Duodenal mucosa (tissue), 2 donors: ENCODE results near the gene APP.

Experiments used
- H3K27ac ChIP-seq: one replicate; pipeline ENCODE4 v1.7.0; 2013; ENCODE audit warnings: low read depth, low read length
- H3K27me3 ChIP-seq, 2 donors: one replicate each; pipeline ENCODE4 v1.7.0; 2013; ENCODE audit warnings: low read length in 2 of 2, control low read depth in 1 of 2; ENCODE audit not compliant: insufficient read depth in 2 of 2, control insufficient read depth in 1 of 2
- H3K36me3 ChIP-seq, 2 donors: one replicate each; pipeline ENCODE4 v1.7.0; 2013; ENCODE audit warnings: low read length in 2 of 2, control low read depth in 1 of 2; ENCODE audit not compliant: insufficient read depth in 2 of 2, control insufficient read depth in 1 of 2
- H3K4me1 ChIP-seq, 2 donors: one replicate each; pipeline ENCODE4 v1.7.0; 2013; ENCODE audit warnings: low read length in 2 of 2, control low read depth in 1 of 2; ENCODE audit not compliant: insufficient read depth in 2 of 2, control insufficient read depth in 1 of 2
- H3K4me3 ChIP-seq, 2 donors: one replicate each; pipeline ENCODE4 v1.7.0; 2013; ENCODE audit warnings: low read length in 2 of 2, low read depth in 1 of 2
- H3K9ac ChIP-seq, 2 donors: one replicate each; pipeline ENCODE4 v1.7.0; 2013; ENCODE audit warnings: low read length in 2 of 2, low read depth in 1 of 2
- H3K9me3 ChIP-seq, 2 donors: one replicate each; pipeline ENCODE4 v1.7.0; 2013; ENCODE audit warnings: low read length in 2 of 2, control low read depth in 1 of 2; ENCODE audit not compliant: control insufficient read depth in 1 of 2

APP gene

GRCh38 chr21:25862112-25862511 lies 308.5 kb downstream of the APP start:
- Histone ChIP-seq H3K4me3 (no peak overlapping the region), H3K36me3 (no peaks in the 10 kb centered on the region), H3K4me1 (no peaks in the 10 kb centered on the region), H3K27ac (no peak overlapping the region), H3K27me3 (no peaks in the 10 kb centered on the region), H3K9me3 (no peaks in the 10 kb centered on the region), H3K9ac (no peak overlapping the region)

GRCh38 chr21:25859235-25859929 lies 311.2 kb downstream of the APP start:
- Histone ChIP-seq H3K9ac (no peak overlapping the region), H3K36me3 (no peaks in the 10 kb centered on the region), H3K4me3 (no peak overlapping the region)

DNA sequence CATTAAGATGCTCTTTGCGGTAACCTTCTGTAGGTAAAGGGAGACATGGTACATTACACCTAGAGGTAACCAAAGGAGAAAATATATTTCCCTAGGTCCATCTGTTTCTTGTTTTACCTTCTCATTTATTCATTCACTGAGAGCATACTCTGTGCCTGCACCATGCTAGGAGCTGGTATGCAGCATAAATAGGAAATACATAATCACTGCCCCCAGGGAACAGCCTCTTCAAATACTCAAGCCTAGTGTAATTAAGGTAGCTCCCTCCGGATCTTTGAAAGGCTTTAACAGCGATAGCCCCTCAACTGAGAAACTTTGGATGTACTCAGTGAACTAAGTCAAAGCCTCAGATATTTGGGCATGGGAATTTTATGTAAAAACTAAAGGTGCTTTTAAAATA lies 312.2 kb downstream of the APP start:
- Histone ChIP-seq H3K9me3 (no peaks in the 10 kb centered on the region), H3K36me3 (no peaks in the 10 kb centered on the region), H3K4me3 (no peak overlapping the region), H3K27me3 (no peaks in the 10 kb centered on the region), H3K4me1 (no peaks in the 10 kb centered on the region), H3K9ac (no peak overlapping the region), H3K27ac (no peak overlapping the region)

More at GRCh38 chr21:25859235-25859929, 311.2 kb downstream of the APP start:
- Histone ChIP-seq H3K9me3 (no peaks in the 10 kb centered on the region), H3K27ac (no peak overlapping the region), H3K27me3 (no peaks in the 10 kb centered on the region), H3K4me1 (no peaks in the 10 kb centered on the region)

DNA sequence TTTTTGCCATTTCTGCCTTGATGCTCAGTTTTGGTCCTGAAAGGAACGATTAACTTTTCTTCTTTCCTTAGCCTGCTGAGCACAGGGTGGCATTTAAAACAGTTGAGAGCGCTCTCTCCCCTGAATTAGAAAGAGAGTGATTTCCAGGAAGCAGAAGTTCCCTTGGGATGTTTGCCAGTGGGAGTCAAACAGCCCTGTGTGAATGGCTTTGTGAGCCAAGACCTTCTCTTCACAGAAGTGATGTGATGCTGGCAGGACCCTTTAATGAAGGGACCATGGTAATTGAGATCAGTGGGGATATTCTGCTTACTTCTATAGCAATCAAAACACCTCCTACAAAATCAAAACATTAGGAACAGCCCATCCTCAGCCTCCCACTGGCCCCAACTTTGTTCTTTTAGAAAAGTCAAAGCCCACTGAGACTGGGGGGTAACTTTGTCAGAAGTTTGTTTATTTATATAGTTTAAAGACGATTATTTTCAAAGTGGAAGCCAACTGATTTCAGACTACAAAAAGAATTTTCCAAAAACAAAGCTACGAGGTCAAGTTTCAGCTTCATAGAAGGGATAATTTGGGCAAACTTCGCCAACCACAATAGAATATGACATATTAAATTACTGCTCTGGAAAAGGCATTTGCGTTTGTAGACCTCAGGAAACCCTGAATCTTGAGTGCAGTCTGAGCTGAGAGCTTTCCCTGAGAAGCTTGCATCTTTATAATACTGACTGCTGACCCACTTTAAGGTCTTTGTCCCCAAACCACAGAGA lies 313.1 kb downstream of the APP start:
- Histone ChIP-seq H3K9me3 (no peaks in the 10 kb centered on the region), H3K4me1 (no peaks in the 10 kb centered on the region), H3K9ac (no peak overlapping the region), H3K27ac (no peak overlapping the region), H3K27me3 (no peaks in the 10 kb centered on the region), H3K36me3 (no peaks in the 10 kb centered on the region), H3K4me3 (no peak overlapping the region)

- Histone ChIP-seq H3K4me3 (no peak overlapping the region), H3K36me3 (no peaks in the 10 kb centered on the region), H3K9me3 (no peaks in the 10 kb centered on the region), H3K4me1 (no peaks in the 10 kb centered on the region), H3K27me3 (no peaks in the 10 kb centered on the region), H3K9ac (no peak overlapping the region), H3K27ac (no peak overlapping the region)
Observed at GRCh38 chr21:25855576-25855975, 315.0 kb downstream of the APP start.

- no peaks in the 10 kb centered on the region for H3K36me3 ChIP-seq
- no peak overlapping the region for H3K9ac ChIP-seq
- H3K4me3 ChIP-seq: no peak overlapping the region
- H3K9me3 ChIP-seq: no peaks in the 10 kb centered on the region
- no peaks in the 10 kb centered on the region for H3K27me3 ChIP-seq
- H3K27ac ChIP-seq: no peak overlapping the region
- no peaks in the 10 kb centered on the region for H3K4me1 ChIP-seq
Observed at GRCh38 chr21:25850126-25850842, 320.3 kb downstream of the APP start.

- Histone ChIP-seq H3K4me3 (no peak overlapping the region), H3K27ac (no peak overlapping the region), H3K9me3 (no peaks in the 10 kb centered on the region), H3K4me1 (no peaks in the 10 kb centered on the region), H3K36me3 (no peaks in the 10 kb centered on the region), H3K9ac (no peak overlapping the region), H3K27me3 (no peaks in the 10 kb centered on the region)
Observed at GRCh38 chr21:25848309-25848708, 322.3 kb downstream of the APP start.

GRCh38 chr21:25845729-25846256 lies 324.8 kb downstream of the APP start:
- H3K36me3 ChIP-seq: no peaks in the 10 kb centered on the region
- no peaks in the 10 kb centered on the region for H3K27me3 ChIP-seq
- H3K27ac ChIP-seq: no peak overlapping the region
- no peak overlapping the region for H3K9ac ChIP-seq
- no peaks in the 10 kb centered on the region for H3K9me3 ChIP-seq
- H3K4me3 ChIP-seq: no peak overlapping the region
- no peaks in the 10 kb centered on the region for H3K4me1 ChIP-seq

DNA sequence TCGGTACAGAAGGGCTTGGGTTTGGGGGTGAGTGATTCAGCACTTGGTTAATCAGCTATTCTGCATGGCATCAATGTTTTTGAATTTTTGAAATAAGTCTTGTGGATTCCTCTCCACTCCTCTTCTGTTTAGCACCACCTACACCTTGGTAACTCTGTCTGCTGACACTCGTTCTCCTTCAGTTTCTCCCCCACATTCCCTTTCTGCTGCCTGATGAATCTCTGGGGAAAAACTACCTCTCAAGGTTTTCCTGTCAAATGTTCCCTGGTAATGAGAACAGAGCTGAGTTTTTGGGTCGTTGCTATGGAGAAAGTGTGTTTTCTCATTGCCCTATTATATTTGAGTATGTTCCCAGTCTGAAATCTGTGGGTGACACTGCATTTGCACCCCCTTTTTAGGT lies 327.6 kb downstream of the APP start:
- Histone ChIP-seq H3K4me1 (no peaks in the 10 kb centered on the region), H3K27ac (no peak overlapping the region), H3K36me3 (no peaks in the 10 kb centered on the region), H3K4me3 (no peak overlapping the region), H3K27me3 (no peaks in the 10 kb centered on the region), H3K9me3 (no peaks in the 10 kb centered on the region), H3K9ac (no peak overlapping the region)

- no peak overlapping the region for H3K27ac ChIP-seq
Observed at GRCh38 chr21:25838809-25839208, 331.8 kb downstream of the APP start.

More at GRCh38 chr21:25838809-25839208, 331.8 kb downstream of the APP start:
- H3K27me3 ChIP-seq: no peaks in the 10 kb centered on the region
- H3K4me1 ChIP-seq: no peaks in the 10 kb centered on the region
- no peak overlapping the region for H3K9ac ChIP-seq
- no peaks in the 10 kb centered on the region for H3K9me3 ChIP-seq
- no peak overlapping the region for H3K4me3 ChIP-seq
- no peaks in the 10 kb centered on the region for H3K36me3 ChIP-seq
